Cardiac muscle cell (in vitro differentiated cells and primary cell): ENCODE results near the gene INHA. TPM values are rescaled to one million over a fixed set of nuclear protein-coding genes. Genes with fewer than 3 reads are reported as not detected.
A peak's percentile ranks its signal among the peaks of the same experiment; 100 is the strongest.

Source experiments
- DNase-seq, 2 donors: peaks; one replicate each; pipeline versions ENCODE4 v3.0.0 to v3.0.0-alpha.2; 2010 to 2017; ENCODE audit warnings: low read depth in 1 of 2, low spot score in 1 of 2
- H3K27ac ChIP-seq: fragments of 200-600 bp; sonication (generic); 2 replicates; pipeline ENCODE4 v1.5.1; 2016
- H3K27me3 ChIP-seq: fragments of 200-600 bp; sonication (generic); 2 replicates; pipeline ENCODE4 v1.6.0; 2016; ENCODE audit warnings: control low read depth
- H3K36me3 ChIP-seq: fragments of 200-600 bp; sonication (generic); 2 replicates; pipeline ENCODE4 v1.5.1; 2016; ENCODE audit warnings: control low read depth
- H3K4me1 ChIP-seq: fragments of 200-600 bp; sonication (generic); 2 replicates; pipeline ENCODE4 v1.8.1; 2017; ENCODE audit warnings: low read depth, mild to moderate bottlenecking, mixed run types
- H3K4me3 ChIP-seq: fragments of 200-600 bp; sonication (generic); 2 replicates; pipeline ENCODE4 v1.5.1; 2016; ENCODE audit warnings: mild to moderate bottlenecking
- H3K9me3 ChIP-seq: fragments of 200-600 bp; sonication (generic); 2 replicates; pipeline ENCODE4 v1.5.1; 2017; ENCODE audit warnings: low read depth, mild to moderate bottlenecking, control low read depth
- polyA plus RNA-seq: library from polyadenylated mRNA; unstranded; fragments of >200 nt; fragmentation: Nextera tagmentation; extraction: Ambion mirVana; gene quantifications from 2 replicates; pipeline ENCODE4 v1.2.1, GENCODE V29; 2016
- total RNA-seq: library from RNA; depleted of rRNA; stranded (reverse); fragments of >200 nt; gene quantifications from 2 replicates; pipeline ENCODE4 v1.2.3, GENCODE V29; 2016
- TF ChIP-seq, protein P1 (sequence below): IDR thresholded peaks from 2 replicates; pipeline ENCODE4 v1.5.1; 2012; ENCODE audit warnings: low read depth, mild to moderate bottlenecking, low read length

Gene INHA
- total and polyA plus RNA-seq, 2 experiments from 2014 or later = 11.4 to 39.1 TPM

DNA sequence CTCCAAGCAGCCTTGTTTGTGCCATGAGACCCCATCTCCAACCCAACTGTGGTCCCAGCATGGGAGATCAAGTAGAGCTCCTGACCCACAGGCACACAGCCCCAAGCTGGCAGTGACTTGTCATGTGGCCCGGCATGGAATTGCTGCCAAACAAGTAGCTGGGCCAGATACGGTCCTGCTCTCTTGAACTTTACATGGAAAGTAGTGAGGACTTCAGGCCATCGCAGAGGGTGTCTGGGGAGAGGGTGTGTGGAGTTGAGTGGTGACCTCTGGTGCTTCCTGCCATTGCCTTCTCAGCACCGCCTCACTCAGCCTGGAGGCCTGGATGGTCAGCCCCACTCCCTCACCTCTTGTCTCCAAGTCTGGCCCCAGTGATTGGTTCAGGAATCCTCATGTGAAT is 44.4 kb downstream of the INHA start:
- Histone ChIP-seq H3K36me3 (no peaks in the 10 kb centered on the region), H3K4me3 (no peak overlapping the region), H3K27me3 (no peaks in the 10 kb centered on the region), H3K9me3 (no peaks in the 10 kb centered on the region), H3K4me1 (peaks cover 19% of the 10 kb centered on the region), H3K27ac (no peak overlapping the region)
- TF ChIP-seq, protein P1, sequence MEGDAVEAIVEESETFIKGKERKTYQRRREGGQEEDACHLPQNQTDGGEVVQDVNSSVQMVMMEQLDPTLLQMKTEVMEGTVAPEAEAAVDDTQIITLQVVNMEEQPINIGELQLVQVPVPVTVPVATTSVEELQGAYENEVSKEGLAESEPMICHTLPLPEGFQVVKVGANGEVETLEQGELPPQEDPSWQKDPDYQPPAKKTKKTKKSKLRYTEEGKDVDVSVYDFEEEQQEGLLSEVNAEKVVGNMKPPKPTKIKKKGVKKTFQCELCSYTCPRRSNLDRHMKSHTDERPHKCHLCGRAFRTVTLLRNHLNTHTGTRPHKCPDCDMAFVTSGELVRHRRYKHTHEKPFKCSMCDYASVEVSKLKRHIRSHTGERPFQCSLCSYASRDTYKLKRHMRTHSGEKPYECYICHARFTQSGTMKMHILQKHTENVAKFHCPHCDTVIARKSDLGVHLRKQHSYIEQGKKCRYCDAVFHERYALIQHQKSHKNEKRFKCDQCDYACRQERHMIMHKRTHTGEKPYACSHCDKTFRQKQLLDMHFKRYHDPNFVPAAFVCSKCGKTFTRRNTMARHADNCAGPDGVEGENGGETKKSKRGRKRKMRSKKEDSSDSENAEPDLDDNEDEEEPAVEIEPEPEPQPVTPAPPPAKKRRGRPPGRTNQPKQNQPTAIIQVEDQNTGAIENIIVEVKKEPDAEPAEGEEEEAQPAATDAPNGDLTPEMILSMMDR = no peak
- DNase-seq = no peak

GRCh38 chr2:219618733-219619122 is 46.6 kb downstream of the INHA start:
- no peak overlapping the region for H3K4me3 ChIP-seq
- TF ChIP-seq, protein P1 = no peak
- H3K4me1 ChIP-seq = peaks cover 14% of the 10 kb centered on the region
- DNase-seq = peak in 1 of 2 donors; percentile 31
- H3K27me3 ChIP-seq = no peaks in the 10 kb centered on the region
- H3K27ac ChIP-seq = peak overlapping the region; percentile 75
- H3K9me3 ChIP-seq = no peaks in the 10 kb centered on the region
- H3K36me3 ChIP-seq = no peaks in the 10 kb centered on the region

- DNase-seq = peak; percentile 16 to 40
- TF ChIP-seq, protein P1 = no peak
Measured at GRCh38 chr2:219619235-219619634, 47.1 kb downstream of the INHA start.

DNA sequence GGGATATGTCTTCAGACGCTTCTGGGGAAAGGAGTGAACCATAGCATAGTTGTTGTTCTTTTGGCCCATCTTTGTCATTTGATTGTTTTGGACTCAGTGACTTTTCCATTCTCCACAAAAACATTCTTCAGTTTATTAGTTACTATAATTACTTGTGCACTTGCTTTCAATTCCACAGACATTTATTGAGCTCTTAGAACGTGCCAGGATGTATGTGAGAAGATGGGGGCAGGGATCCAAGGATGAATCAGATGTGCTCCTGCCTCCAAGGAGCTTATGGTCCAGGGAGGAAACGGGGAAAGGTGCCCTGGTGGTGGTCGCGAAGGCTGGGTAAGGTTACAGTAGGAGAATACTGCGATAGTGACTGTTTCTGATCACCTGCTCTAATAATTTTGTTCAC is 48.4 kb downstream of the INHA start:
- Histone ChIP-seq H3K4me3 (no peak overlapping the region), H3K27me3 (no peaks in the 10 kb centered on the region)
- TF ChIP-seq, protein P1 = no peak

More at GRCh38 chr2:219619235-219619634, 47.1 kb downstream of the INHA start:
- no peaks in the 10 kb centered on the region for H3K27me3 ChIP-seq
- H3K4me3 ChIP-seq = no peak overlapping the region
- no peak overlapping the region for H3K27ac ChIP-seq
- H3K9me3 ChIP-seq = no peaks in the 10 kb centered on the region
- no peaks in the 10 kb centered on the region for H3K36me3 ChIP-seq
- H3K4me1 ChIP-seq = peaks cover 14% of the 10 kb centered on the region

DNA sequence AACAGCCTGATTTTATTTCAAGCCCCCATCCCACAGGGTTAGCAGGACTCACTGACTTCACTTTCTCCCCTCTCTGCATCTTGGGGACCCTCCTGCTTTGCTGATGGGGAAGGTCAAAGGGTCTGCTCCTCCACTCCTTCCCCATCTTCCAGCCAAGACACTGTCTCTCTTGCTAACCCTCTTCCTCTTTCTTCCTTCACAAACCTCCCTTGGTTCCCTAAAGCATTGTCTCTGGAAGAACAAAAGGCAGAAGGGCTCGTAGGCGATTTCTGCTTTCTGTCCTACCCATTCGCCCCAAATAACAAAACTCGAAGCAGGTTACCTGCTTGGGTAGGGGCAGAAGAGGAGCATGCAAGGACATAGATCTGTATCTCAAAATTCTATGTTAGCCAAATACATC is 49.8 kb downstream of the INHA start:
- DNase-seq = no peak
- TF ChIP-seq, protein P1 = no peak

More for the DNA sequence above, 48.4 kb downstream of the INHA start:
- H3K4me1 ChIP-seq = peaks cover 14% of the 10 kb centered on the region
- H3K27ac ChIP-seq = no peak overlapping the region
- no peaks in the 10 kb centered on the region for H3K9me3 ChIP-seq
- H3K36me3 ChIP-seq = no peaks in the 10 kb centered on the region
- no peak for DNase-seq

DNA sequence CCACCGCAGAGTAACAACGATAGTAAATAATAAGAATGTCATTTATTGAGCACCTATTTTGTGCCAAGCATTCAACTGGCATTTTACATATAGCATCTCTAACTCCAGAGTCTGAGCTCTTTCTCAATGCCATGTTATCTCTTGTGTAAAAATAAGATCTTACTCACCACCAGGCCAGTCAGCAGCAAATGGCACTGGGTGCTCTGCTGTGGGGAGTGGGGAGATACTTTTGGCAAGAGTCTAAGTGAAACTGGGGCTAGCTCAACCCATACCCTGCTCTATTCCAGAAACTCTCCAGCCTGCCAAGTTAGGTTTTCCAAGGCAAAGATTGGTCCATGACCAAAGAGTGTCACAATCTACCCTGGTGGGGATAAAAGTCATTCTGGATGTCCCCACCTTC is 50.4 kb downstream of the INHA start:
- no peak overlapping the region for H3K4me3 ChIP-seq
- no peaks in the 10 kb centered on the region for H3K27me3 ChIP-seq
- H3K36me3 ChIP-seq = no peaks in the 10 kb centered on the region
- H3K9me3 ChIP-seq = no peaks in the 10 kb centered on the region
- H3K27ac ChIP-seq = no peak overlapping the region
- TF ChIP-seq, protein P1 = no peak
- H3K4me1 ChIP-seq = peaks cover 19% of the 10 kb centered on the region
- DNase-seq = peak in 1 of 2 donors; percentile 26

More for the DNA sequence above, 49.8 kb downstream of the INHA start:
- no peaks in the 10 kb centered on the region for H3K36me3 ChIP-seq
- H3K27me3 ChIP-seq = no peaks in the 10 kb centered on the region
- H3K4me3 ChIP-seq = no peak overlapping the region
- no peak overlapping the region for H3K27ac ChIP-seq
- no peaks in the 10 kb centered on the region for H3K9me3 ChIP-seq
- peaks cover 17% of the 10 kb centered on the region for H3K4me1 ChIP-seq
